Activated naive CD8-positive, alpha-beta T cell treated with anti-CD3 and anti-CD28 coated beads for 36 hours (primary cell): ENCODE data around the gene ARID3A. TPM values are rescaled to one million over a fixed set of nuclear protein-coding genes. Genes with fewer than 3 reads are reported as not detected.
"Not testable (repeated sequence)": the region's sequence is repeated elsewhere in the genome, so short reads cannot be mapped to it uniquely, and the experiment has no call there.

Experiments
- DNase-seq: peaks from one replicate; pipeline ENCODE4 v3.0.0; 2021
- H3K27ac Mint-ChIP-seq: one replicate; pipeline ENCODE4 v1.8.0; 2022; ENCODE audit warnings: mild to moderate bottlenecking, moderate library complexity, mixed read lengths
- H3K27me3 Mint-ChIP-seq: one replicate; pipeline ENCODE4 v1.8.0; 2022; ENCODE audit warnings: mild to moderate bottlenecking, mixed read lengths
- H3K36me3 Mint-ChIP-seq: one replicate; pipeline ENCODE4 v1.8.0; 2021; ENCODE audit warnings: mild to moderate bottlenecking, mixed read lengths
- H3K4me1 Mint-ChIP-seq: one replicate; pipeline ENCODE4 v1.8.0; 2021; ENCODE audit warnings: mixed read lengths
- H3K4me3 Mint-ChIP-seq: one replicate; pipeline ENCODE4 v1.8.0; 2022; ENCODE audit warnings: mild to moderate bottlenecking, moderate library complexity, mixed read lengths
- H3K9me3 Mint-ChIP-seq: one replicate; pipeline ENCODE4 v1.8.0; 2022; ENCODE audit warnings: mixed read lengths
- total RNA-seq, 2 experiments: library from RNA; stranded (reverse); gene quantifications; one replicate each; pipeline ENCODE4 v1.2.3, GENCODE V29; 2021

The ARID3A gene
- total RNA-seq, 2 experiments from 2014 or later, result 10.2 to 11.8 TPM

DNA sequence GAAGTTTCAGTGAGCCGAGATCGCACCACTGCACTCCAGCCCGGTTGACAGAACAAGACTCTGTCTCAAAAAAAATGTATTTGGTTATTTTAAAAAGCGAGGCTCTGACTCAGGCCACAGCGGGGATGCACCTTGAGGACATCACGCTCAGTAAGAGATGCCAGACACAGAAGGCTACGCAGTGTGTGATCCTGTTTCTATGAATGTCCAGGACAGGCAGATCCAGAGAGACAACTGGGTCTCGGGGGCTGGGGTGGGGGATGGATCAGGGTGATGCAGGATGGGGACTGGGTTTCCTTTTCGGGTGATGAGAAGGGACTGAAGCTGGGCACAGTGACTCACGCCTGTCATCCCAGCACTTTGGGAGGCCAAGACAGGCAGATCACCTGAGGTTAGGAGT, 38.2 kb upstream of the ARID3A start:
- Mint-ChIP-seq H3K4me1 (peaks cover 4% of the 10 kb centered on the region), H3K27ac (peak overlapping the region; percentile 25), H3K9me3 (no peaks in the 10 kb centered on the region), H3K4me3 (no peak overlapping the region), H3K27me3 (no peaks in the 10 kb centered on the region), H3K36me3 (peaks cover 2% of the 10 kb centered on the region)
- no peak for DNase-seq

DNA sequence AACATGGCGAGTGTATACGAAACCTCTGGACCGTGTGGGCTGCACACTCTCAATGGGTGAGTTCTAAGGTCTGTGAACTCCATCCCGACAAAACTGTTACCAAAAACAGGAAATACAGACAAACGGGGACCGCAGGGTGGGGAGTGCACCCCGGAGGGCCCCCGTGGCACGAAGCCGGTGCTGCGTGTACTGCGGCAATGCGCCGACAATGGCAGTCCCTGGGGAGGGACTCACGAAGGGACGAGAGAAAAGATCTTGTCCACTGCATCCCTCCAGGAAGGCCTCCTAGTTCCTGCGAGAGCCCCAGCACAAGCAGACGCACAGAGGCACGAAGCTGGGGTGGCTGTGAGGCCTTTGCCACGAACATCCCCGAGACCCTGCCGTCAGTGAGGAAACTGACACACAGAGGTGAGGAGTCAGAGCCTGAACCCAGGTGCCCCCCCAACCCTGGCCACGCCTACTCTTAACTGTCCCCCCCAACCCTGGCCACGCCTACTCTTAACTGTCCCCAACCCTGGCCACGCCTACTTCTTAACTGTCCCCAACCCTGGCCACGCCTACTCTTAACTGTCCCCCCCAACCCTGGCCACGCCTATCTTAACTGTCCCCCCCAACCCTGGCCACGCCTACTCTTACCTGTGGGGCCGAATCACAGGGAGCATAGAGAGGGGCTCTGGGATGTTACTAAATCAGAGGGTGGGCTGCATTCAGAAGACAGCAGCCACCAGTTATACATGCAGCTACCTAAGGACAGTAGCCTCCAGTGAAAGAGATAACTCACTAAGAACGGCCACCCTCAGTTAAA, 37.1 kb upstream of the ARID3A start:
- no peak for DNase-seq
- H3K36me3 Mint-ChIP-seq, result peaks cover 2% of the 10 kb centered on the region

DNA sequence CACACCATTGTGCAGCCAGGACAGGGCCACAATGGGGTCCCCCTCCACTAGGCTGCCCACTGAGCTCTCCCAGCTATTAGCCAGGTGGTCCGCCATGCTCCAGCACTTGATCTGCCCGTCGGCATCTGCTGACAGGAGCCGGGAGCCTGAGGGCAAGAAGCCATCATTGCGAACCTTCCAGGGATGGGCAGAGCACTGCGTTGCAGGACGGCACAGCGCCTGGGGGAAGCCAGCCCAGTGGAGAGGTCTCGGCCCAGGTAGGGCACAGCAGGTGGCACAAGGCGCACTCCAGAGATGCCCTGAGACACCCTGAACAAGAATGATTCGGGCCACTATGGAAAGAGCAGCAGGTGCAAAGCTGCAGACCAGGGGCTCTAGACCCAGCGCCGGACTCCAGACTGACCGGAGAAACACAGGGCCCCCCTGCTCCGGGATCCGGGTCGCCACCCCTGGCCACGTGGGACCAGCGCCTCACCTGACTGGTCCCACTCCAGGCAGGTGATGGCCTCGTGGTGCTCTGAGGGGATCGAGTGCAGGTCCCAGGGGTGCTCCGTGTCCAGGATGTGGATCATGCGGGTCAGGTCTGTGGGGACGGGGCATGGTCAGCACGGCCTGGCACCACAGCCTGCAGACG, 36.1 kb upstream of the ARID3A start:
- Mint-ChIP-seq H3K27me3 (peaks cover 5% of the 10 kb centered on the region), H3K36me3 (peaks cover 2% of the 10 kb centered on the region), H3K27ac (no peak overlapping the region), H3K4me3 (no peak overlapping the region), H3K9me3 (no peaks in the 10 kb centered on the region), H3K4me1 (peaks cover 13% of the 10 kb centered on the region)
- no peak for DNase-seq

More for the DNA sequence above, 37.1 kb upstream of the ARID3A start:
- Mint-ChIP-seq H3K27ac (peak overlapping the region; percentile 63), H3K4me1 (peaks cover 12% of the 10 kb centered on the region), H3K4me3 (peak overlapping the region; percentile 14), H3K27me3 (peaks cover 5% of the 10 kb centered on the region), H3K9me3 (no peaks in the 10 kb centered on the region)

DNA sequence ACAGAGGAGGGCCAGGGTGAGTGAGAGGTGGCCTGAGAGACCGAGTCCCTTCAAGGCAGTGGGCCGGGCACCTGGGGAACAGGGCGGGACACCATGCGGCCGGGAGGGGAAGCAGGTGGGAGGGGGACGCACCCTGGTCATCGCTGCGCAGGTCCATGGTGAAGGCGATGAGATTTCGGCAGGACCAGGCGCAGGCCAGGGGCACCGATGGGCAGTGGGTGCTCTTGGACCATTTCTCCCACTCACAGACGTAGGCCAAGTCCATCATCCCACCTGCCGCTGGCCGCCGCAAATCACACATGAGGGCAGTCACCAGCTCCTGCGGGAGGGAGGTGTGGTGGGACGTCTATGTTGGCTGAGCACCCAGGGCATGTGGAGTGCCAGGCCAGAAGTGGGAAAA, 35.0 kb upstream of the ARID3A start:
- H3K9me3 Mint-ChIP-seq, result no peaks in the 10 kb centered on the region
- peaks cover 2% of the 10 kb centered on the region for H3K36me3 Mint-ChIP-seq
- H3K27ac Mint-ChIP-seq, result no peak overlapping the region
- H3K4me3 Mint-ChIP-seq, result peak overlapping the region; percentile 59
- peaks cover 13% of the 10 kb centered on the region for H3K4me1 Mint-ChIP-seq
- DNase-seq, result no peak
- peaks cover 5% of the 10 kb centered on the region for H3K27me3 Mint-ChIP-seq

DNA sequence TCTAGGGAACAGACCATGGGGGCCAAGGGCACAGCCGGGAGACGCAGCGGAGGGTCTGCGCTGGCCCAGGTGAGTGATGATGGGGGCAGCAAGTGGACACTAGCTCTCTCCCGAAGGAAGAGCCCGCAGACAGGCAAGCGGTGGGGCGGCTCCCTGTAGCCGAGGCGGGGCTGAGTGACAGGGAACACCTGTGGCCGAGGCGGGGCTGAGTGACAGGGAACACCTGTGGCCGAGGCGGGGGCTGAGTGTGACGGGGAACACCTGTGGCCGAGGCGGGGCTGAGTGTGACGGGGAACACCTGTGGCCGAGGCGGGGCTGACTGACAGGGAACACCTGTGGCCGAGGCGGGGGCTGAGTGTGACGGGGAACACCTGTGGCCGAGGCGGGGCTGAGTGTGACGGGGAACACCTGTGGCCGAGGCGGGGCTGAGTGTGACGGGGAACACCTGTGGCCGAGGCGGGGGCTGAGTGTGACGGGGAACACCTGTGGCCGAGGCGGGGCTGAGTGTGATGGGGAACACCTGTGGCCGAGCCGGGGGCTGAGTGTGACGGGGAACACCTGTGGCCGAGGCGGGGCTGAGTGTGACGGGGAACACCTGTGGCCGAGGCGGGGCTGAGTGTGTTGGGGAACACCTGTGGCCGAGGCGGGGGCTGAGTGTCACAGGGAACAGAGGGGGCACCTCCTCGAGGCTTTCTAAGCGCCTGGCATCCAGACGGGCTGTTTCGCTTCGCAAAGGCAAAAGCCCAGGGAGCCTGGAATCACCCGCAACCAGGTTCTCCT, 34.2 kb upstream of the ARID3A start:
- H3K27ac Mint-ChIP-seq, H3K27me3 Mint-ChIP-seq, DNase-seq, H3K36me3 Mint-ChIP-seq, H3K9me3 Mint-ChIP-seq: not testable (repeated sequence)
- H3K4me1 Mint-ChIP-seq, result peaks cover 13% of the 10 kb centered on the region
- H3K4me3 Mint-ChIP-seq, result peak overlapping the region; percentile 86

DNA sequence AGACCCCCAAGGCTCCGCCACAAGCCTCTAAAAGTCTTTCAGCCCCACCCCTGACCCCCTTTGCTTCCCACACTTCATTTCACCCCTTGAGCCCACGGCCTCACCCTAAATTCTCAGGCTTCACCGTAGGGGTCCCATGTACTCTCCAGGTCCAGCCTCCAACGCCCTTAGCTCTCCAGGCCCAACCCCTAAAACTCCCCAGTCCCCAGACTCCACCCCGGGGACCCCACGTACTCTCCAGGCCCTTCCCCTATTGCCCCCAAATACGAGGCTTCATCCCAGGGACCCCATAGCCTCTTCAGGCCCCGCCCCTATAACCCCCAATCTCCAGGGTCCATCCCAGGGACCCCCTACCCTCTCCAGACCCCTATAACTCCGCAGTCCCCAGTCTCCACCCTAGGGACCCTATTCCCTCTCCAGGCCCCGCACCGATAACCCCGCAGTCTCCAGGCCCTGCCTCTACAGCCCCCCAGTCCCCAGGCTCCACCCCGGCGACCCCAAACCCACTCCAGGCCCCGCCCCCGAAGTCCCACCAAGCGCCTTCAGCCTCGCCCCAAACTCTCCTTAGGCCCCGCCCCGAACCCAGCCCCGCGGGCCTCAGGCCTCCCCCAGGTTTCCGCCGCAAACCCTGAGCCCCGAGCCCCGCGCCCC, 33.5 kb upstream of the ARID3A start:
- Mint-ChIP-seq H3K36me3 (peaks cover 3% of the 10 kb centered on the region), H3K27me3 (peaks cover 5% of the 10 kb centered on the region), H3K4me3 (peak overlapping the region; percentile 86), H3K27ac (peak overlapping the region; percentile 84), H3K4me1 (peaks cover 13% of the 10 kb centered on the region), H3K9me3 (no peaks in the 10 kb centered on the region)
- DNase-seq, result no peak

DNA sequence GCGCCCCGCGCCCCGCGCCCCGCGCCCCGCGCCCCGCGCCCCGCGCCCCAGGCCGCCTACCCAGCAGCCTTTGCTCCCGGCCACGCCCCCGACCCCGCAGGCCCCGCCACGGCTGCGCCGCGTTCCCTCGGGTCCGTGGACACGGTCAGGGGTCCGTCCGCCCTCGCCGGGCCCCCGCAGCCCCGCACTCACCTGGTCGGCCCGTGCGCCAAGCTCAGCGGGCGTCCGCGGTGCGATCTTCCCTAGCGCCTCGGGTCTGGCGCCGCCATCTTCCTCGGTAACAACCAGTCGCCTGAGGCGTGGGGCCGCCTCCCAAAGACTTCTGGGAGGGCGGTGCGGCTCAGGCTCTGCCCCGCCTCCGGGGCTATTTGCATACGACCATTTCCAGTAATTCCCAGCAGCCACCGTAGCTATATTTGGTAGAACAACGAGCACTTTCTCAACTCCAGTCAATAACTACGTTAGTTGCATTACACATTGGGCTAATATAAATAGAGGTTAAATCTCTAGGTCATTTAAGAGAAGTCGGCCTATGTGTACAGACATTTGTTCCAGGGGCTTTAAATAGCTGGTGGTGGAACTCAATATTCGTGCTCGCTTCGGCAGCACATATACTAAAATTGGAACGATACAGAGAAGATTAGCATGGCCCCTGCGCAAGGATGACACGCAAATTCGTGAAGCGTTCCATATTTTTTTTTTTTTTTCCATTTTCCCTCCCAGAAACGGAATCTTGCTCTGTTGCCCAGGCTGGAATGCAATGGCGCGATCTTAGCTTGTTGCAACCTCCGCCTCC, 32.7 kb upstream of the ARID3A start, which contains the start of the genes MED16 and RNU6-9:
Gene MED16 (minus strand): TSS at position 294 of the 796 bp plus-strand sequence. CDS start 2,056 bp downstream, outside the sequence.
Gene RNU6-9 (plus strand): TSS at position 591 of the 796 bp plus-strand sequence.
- DNase-seq, result peak; percentile 89
- Mint-ChIP-seq H3K27me3 (peaks cover 5% of the 10 kb centered on the region), H3K4me3 (peak within 1 kb of the TSS; percentile 86), H3K27ac (peak within 1 kb of the TSS; percentile 98), H3K4me1 (peaks cover 13% of the 10 kb centered on the region), H3K9me3 (no peaks in the 10 kb centered on the region), H3K36me3 (peaks cover 3% of the 10 kb centered on the region)

DNA sequence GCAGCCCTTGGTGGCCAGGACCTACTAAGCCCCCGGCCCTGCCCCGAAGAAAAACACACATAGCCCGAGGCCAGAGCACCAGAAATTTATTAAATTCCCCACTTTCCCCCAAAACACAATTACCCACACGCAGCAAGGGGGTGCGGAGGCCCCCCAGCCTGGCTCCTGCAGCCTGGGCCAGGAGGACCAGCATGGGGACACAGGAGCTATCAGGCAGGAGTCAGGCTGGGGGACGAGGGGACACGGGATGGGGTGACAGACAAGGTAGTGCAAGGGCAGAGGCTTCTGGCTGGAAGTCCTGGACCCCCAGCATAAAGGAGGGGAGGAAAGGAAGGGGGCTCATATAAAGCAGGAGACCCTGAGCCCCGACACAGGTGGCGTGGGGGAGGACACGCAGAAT, 29.4 kb upstream of the ARID3A start:
- H3K9me3 Mint-ChIP-seq, result no peaks in the 10 kb centered on the region

DNA sequence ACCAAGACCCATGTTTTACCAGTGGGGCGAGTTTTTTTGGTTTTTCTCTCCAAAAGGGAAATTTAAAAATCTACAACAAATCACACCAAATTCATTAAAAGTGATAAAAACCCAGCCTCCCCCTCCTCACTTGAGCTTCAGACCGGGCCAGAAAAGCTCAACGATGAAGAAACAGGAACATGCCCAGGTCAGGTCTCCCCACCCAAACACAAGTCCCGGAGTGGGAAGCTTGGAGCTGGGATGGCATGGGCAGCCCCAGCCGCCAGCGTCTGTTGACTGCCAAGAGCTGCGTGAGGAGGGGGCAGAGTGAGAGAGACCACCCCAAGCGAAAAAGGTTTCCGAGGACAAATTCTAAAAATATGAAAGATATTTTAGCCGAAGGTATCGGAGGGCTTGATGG, 28.8 kb upstream of the ARID3A start:
- Mint-ChIP-seq H3K36me3 (peaks cover 1% of the 10 kb centered on the region), H3K27me3 (peaks cover 5% of the 10 kb centered on the region), H3K4me3 (no peak overlapping the region), H3K4me1 (peaks cover 13% of the 10 kb centered on the region), H3K27ac (no peak overlapping the region), H3K9me3 (no peaks in the 10 kb centered on the region)
- no peak for DNase-seq

More for the DNA sequence above, 29.4 kb upstream of the ARID3A start:
- Mint-ChIP-seq H3K27ac (no peak overlapping the region), H3K4me3 (no peak overlapping the region), H3K27me3 (peaks cover 5% of the 10 kb centered on the region), H3K36me3 (peaks cover 1% of the 10 kb centered on the region), H3K4me1 (peaks cover 13% of the 10 kb centered on the region)
- no peak for DNase-seq

DNA sequence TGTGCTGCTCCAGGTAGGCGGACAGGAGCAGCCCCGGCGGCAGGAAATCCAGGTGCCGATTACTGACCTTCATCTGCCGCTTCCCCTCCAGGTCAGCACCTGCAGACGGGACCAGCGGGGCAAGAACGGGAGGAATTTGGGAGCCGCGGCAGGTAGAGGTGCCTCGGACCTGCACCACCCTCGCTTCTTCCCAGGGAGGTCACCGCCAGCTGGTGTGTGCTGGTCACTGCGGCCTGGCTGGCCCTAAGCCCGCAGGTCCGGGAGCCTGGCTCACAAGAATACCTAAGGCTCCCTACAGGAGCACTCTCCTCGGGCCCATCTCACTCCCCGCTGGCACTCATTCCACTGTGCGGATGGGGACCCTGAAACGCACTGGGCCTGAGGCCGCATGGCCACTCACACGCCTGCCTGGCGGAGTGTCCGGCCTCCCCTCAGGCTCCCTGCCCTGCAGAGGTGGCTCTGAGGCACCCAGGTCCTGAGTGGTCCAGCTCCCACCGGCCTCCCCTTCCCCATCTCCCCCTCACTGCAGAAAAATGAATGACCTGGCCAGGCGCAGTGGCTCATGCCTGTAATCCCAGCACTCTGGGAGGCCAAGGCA, 28.3 kb upstream of the ARID3A start:
- Mint-ChIP-seq H3K9me3 (no peaks in the 10 kb centered on the region), H3K27me3 (peaks cover 5% of the 10 kb centered on the region), H3K36me3 (peaks cover 1% of the 10 kb centered on the region), H3K4me3 (no peak overlapping the region), H3K4me1 (peaks cover 14% of the 10 kb centered on the region), H3K27ac (no peak overlapping the region)
- DNase-seq, result no peak

DNA sequence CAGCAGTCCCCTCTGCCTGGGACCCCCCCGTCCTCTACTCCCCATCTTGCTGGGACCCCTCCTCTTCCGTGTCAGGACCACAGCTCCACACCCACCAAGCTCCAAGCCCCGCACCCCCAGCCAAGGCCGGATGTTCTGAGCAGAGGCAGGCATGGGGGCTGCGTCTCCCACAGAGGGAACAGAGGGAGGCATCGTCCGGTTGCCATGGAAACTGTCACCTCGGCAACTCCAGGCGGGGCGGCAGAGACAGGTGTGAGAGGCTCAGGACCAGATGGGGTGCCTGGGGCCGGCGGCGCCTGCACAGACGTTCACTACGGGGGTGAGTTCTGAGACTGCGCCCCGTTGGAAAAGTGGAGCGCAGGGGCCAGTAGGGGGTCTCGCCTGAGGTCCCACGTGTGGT, 27.2 kb upstream of the ARID3A start:
- peak; percentile 48 for DNase-seq
- no peaks in the 10 kb centered on the region for H3K9me3 Mint-ChIP-seq
- H3K27ac Mint-ChIP-seq, result peak overlapping the region; percentile 16
- H3K4me1 Mint-ChIP-seq, result peaks cover 7% of the 10 kb centered on the region
- peaks cover 1% of the 10 kb centered on the region for H3K36me3 Mint-ChIP-seq
- H3K27me3 Mint-ChIP-seq, result no peaks in the 10 kb centered on the region
- no peak overlapping the region for H3K4me3 Mint-ChIP-seq

DNA sequence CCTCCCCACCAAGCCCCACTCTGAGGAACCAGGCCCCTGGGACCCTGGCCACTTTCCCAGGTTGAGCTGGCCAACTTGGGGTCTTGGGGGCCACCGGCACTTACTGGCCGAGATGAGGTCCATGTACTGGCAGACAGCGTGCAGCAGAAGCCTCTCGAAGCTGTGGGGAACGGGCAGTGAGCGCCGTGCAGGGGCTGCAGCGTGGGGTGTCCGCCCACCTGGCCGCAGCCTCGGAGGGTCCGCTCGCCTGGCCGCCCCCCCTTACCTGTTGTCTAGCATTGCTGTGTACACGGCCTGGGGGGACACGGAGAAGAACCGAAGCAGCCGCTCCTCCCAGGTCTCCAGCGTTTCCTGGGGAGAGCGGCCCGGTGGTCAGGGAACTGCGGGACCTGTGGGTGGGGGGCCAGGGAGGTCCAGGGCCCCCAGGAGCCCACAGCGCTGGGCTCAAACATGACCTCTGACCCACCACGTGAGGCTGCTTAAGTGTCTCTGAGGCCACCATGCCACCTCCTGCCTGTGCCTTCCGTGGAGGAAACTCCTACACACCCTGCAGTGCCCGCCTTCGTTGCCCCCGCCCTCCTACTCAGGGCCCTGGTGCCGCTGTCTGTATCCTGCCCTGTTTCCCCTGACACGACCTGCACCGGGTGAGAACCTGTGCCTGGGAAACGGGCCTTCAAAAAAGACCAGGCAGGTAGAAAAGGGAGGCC, 26.3 kb upstream of the ARID3A start:
- DNase-seq, result no peak
- H3K4me1 Mint-ChIP-seq, result peaks cover 10% of the 10 kb centered on the region
- no peak overlapping the region for H3K27ac Mint-ChIP-seq
- H3K4me3 Mint-ChIP-seq, result no peak overlapping the region
- H3K27me3 Mint-ChIP-seq, result no peaks in the 10 kb centered on the region
- H3K36me3 Mint-ChIP-seq, result peaks cover 1% of the 10 kb centered on the region
- no peaks in the 10 kb centered on the region for H3K9me3 Mint-ChIP-seq

DNA sequence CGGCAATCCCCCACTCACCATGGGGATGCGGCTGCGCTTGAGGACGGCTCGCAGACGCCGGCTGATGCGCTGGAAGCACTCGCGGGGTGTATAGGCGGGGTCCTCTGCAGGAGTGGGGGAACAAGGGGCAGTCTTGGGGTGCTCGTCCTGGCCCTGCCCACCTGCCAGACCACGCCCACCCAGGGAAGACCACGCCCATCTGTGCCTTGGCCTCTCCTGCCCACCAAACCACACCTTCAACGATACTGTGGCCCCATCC, 25.9 kb upstream of the ARID3A start:
- Mint-ChIP-seq H3K4me3 (no peak overlapping the region), H3K27ac (no peak overlapping the region), H3K4me1 (peaks cover 10% of the 10 kb centered on the region), H3K36me3 (peaks cover 1% of the 10 kb centered on the region), H3K27me3 (no peaks in the 10 kb centered on the region), H3K9me3 (no peaks in the 10 kb centered on the region)
- no peak for DNase-seq
